Astrocyte (in vitro differentiated cells and primary cell): ENCODE measurements around the gene MTCL3.
A peak's percentile ranks its signal among the peaks of the same experiment; 100 is the strongest.

Experiments used
- DNase-seq: peaks from one replicate; pipeline ENCODE4 v3.0.0-alpha.2; 2010; ENCODE audit warnings: low read depth
- FAIRE-seq: peaks from 2 replicates; lab custom pipeline; 2011; peaks lifted over from hg19 to GRCh38; lab: Jason Lieb, UNC
- H2AFZ ChIP-seq: 2 replicates; pipeline ENCODE4 v1.6.0; 2012; ENCODE audit warnings: low read depth, low read length, inconsistent platforms
- H3K27ac ChIP-seq: 2 replicates; pipeline ENCODE4 v1.5.1; 2011; ENCODE audit warnings: low read depth, low read length, inconsistent platforms
- H3K27me3 ChIP-seq: 2 replicates; pipeline ENCODE4 v1.6.0; 2011; ENCODE audit warnings: low read length, inconsistent platforms; ENCODE audit not compliant: insufficient read depth
- H3K36me3 ChIP-seq: 2 replicates; pipeline ENCODE4 v1.5.1; 2011; ENCODE audit warnings: low read length, inconsistent platforms; ENCODE audit not compliant: insufficient read depth
- H3K4me1 ChIP-seq: 2 replicates; pipeline ENCODE4 v1.5.1; 2011; ENCODE audit warnings: low read length, inconsistent platforms; ENCODE audit not compliant: insufficient read depth
- H3K4me2 ChIP-seq: 2 replicates; pipeline ENCODE4 v1.6.0; 2012; ENCODE audit warnings: low read length, inconsistent platforms
- H3K4me3 ChIP-seq: 2 replicates; pipeline ENCODE4 v1.5.1; 2011; ENCODE audit warnings: low read depth, mild to moderate bottlenecking, low read length, inconsistent platforms; ENCODE audit not compliant: insufficient read depth
- H3K79me2 ChIP-seq: 2 replicates; pipeline ENCODE4 v1.6.0; 2012; ENCODE audit warnings: mild to moderate bottlenecking, low read length, inconsistent platforms; ENCODE audit not compliant: insufficient read depth
- H3K9ac ChIP-seq: 2 replicates; pipeline ENCODE4 v1.6.0; 2012; ENCODE audit warnings: mild to moderate bottlenecking, low read length, inconsistent platforms
- H3K9me3 ChIP-seq: 2 replicates; pipeline ENCODE4 v1.5.1; 2012; ENCODE audit warnings: low read depth, mild to moderate bottlenecking, low read length, inconsistent platforms; ENCODE audit not compliant: insufficient read depth
- H4K20me1 ChIP-seq: 2 replicates; pipeline ENCODE4 v1.6.0; 2012; ENCODE audit warnings: low read length, inconsistent platforms; ENCODE audit not compliant: insufficient read depth
- H3K27ac Mint-ChIP-seq: one replicate; pipeline ENCODE4 v1.8.0; 2021; ENCODE audit warnings: mild to moderate bottlenecking, mixed read lengths; ENCODE audit not compliant: unreplicated experiment
- H3K27me3 Mint-ChIP-seq: one replicate; pipeline ENCODE4 v1.8.0; 2021; ENCODE audit warnings: low read depth, mixed read lengths; ENCODE audit not compliant: unreplicated experiment
- H3K36me3 Mint-ChIP-seq: one replicate; pipeline ENCODE4 v1.8.0; 2021; ENCODE audit warnings: low read depth, mixed read lengths; ENCODE audit not compliant: unreplicated experiment
- H3K4me1 Mint-ChIP-seq: one replicate; pipeline ENCODE4 v1.8.0; 2021; ENCODE audit warnings: low read depth, mixed read lengths; ENCODE audit not compliant: unreplicated experiment
- H3K4me3 Mint-ChIP-seq: one replicate; pipeline ENCODE4 v1.8.0; 2021; ENCODE audit warnings: mild to moderate bottlenecking, moderate library complexity, mixed read lengths; ENCODE audit not compliant: unreplicated experiment
- H3K9me3 Mint-ChIP-seq: one replicate; pipeline ENCODE4 v1.8.0; 2021; ENCODE audit warnings: mild to moderate bottlenecking, mixed read lengths; ENCODE audit not compliant: unreplicated experiment
- EZH2 ChIP-seq: IDR thresholded peaks from 2 replicates; pipeline ENCODE4 v1.6.1; 2012; ENCODE audit warnings: mild to moderate bottlenecking, low read length, inconsistent platforms; ENCODE audit not compliant: insufficient read depth
- TF ChIP-seq, protein P1 (sequence below): IDR thresholded peaks from 2 replicates; pipeline ENCODE4 v1.5.1; 2011; ENCODE audit warnings: low read depth, mild to moderate bottlenecking, inconsistent platforms, low read length, moderate library complexity; ENCODE audit not compliant: insufficient read depth

Gene MTCL3

DNA sequence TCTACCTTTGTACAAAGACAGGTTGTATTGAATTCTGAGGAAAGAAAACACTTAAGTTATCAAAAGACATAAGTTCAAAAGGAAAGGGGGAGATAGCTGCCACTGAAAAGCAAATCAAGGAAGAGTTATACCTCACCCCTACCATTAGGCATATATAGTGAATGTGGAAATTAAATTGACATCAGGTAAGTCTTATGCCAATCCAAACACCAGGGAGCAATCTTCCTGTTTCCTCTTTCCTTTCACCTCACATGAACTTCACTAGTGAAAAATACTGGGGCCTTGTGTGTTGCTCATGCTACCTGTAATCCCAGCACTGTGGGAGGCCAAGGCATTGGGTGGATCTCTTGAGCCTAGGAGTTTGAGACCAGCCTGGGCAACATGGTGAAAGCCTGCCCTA is 47.0 kb upstream of the MTCL3 start:
- Histone ChIP-seq H3K36me3 (no peaks in the 10 kb centered on the region), H3K9me3 (no peaks in the 10 kb centered on the region), H2AFZ (no peak overlapping the region), H3K27me3 (no peaks in the 10 kb centered on the region), H3K9ac (no peak overlapping the region), H3K4me2 (no peak overlapping the region), H3K27ac (no peak overlapping the region), H3K4me3 (no peak overlapping the region), H3K79me2 (no peaks in the 10 kb centered on the region), H4K20me1 (no peaks in the 10 kb centered on the region), H3K4me1 (no peaks in the 10 kb centered on the region)
- Mint-ChIP-seq H3K36me3 (no peaks in the 10 kb centered on the region), H3K9me3 (no peaks in the 10 kb centered on the region), H3K4me3 (no peak overlapping the region), H3K27ac (peak overlapping the region; percentile 30), H3K4me1 (peaks cover 14% of the 10 kb centered on the region), H3K27me3 (no peaks in the 10 kb centered on the region)
- DNase-seq (no peak), FAIRE-seq (no peak)
- TF ChIP-seq, protein P1, sequence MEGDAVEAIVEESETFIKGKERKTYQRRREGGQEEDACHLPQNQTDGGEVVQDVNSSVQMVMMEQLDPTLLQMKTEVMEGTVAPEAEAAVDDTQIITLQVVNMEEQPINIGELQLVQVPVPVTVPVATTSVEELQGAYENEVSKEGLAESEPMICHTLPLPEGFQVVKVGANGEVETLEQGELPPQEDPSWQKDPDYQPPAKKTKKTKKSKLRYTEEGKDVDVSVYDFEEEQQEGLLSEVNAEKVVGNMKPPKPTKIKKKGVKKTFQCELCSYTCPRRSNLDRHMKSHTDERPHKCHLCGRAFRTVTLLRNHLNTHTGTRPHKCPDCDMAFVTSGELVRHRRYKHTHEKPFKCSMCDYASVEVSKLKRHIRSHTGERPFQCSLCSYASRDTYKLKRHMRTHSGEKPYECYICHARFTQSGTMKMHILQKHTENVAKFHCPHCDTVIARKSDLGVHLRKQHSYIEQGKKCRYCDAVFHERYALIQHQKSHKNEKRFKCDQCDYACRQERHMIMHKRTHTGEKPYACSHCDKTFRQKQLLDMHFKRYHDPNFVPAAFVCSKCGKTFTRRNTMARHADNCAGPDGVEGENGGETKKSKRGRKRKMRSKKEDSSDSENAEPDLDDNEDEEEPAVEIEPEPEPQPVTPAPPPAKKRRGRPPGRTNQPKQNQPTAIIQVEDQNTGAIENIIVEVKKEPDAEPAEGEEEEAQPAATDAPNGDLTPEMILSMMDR, result no peak
- TF ChIP-seq EZH2, result no peak

DNA sequence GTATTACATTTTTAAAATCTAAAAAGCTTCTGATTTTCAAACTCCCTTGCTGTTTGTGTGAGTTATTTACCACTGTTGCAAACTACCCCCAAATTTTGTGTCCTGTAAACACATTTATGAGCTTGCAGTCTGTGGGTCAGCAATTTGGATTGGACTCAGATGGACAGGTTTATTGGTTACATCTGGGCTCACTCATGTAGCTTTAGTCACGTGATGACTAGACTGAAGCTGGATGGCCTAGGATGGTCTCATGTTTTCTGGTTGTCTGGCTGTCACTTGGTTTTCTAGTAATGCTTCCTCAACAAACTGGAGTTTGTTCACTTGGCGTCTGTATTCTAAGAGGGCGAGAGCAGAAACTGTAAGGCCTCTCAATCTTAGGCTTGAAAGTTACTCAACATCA is 45.6 kb upstream of the MTCL3 start:
- no peak for TF ChIP-seq EZH2
- TF ChIP-seq, protein P1, result no peak
- no peaks in the 10 kb centered on the region for H3K36me3 Mint-ChIP-seq
- H3K4me3 Mint-ChIP-seq, result no peak overlapping the region
- no peaks in the 10 kb centered on the region for H3K9me3 Mint-ChIP-seq
- no peak overlapping the region for H3K9ac ChIP-seq
- FAIRE-seq (no peak), DNase-seq (no peak)
- no peak overlapping the region for H2AFZ ChIP-seq
- no peak overlapping the region for H3K4me3 ChIP-seq
- no peak overlapping the region for H3K27ac ChIP-seq
- no peaks in the 10 kb centered on the region for H3K9me3 ChIP-seq
- H3K4me1 Mint-ChIP-seq, result peaks cover 8% of the 10 kb centered on the region
- H3K79me2 ChIP-seq, result no peaks in the 10 kb centered on the region
- H3K4me1 ChIP-seq, result no peaks in the 10 kb centered on the region
- H3K36me3 ChIP-seq, result no peaks in the 10 kb centered on the region
- H3K27me3 ChIP-seq, result no peaks in the 10 kb centered on the region
- H3K27ac Mint-ChIP-seq, result no peak overlapping the region
- no peaks in the 10 kb centered on the region for H4K20me1 ChIP-seq
- H3K27me3 Mint-ChIP-seq, result no peaks in the 10 kb centered on the region
- H3K4me2 ChIP-seq, result no peak overlapping the region

DNA sequence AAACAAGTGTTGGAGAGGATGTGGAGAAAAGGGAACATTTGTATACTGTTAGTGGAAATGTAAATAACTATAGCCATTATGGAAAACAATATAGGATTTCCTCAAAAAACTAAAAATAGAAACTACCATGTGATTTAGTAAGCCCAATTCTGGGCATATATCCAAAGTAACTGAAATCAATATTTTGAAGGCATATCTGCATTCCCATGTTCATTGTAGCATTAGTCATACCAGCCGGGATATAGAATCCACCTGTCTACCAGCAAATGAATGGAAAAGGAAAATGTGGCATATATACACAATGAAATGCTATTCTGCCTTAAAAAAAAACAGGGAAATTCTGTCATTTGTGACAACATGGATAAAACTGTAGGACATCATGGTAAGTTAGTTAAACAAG is 42.5 kb upstream of the MTCL3 start:
- H3K27ac Mint-ChIP-seq, result no peak overlapping the region
- FAIRE-seq, result no peak
- no peak overlapping the region for H3K9ac ChIP-seq

More for the DNA sequence above, 42.5 kb upstream of the MTCL3 start:
- H3K27ac ChIP-seq, result no peak overlapping the region
- peak; percentile 23 for DNase-seq
- Mint-ChIP-seq H3K4me1 (peaks cover 3% of the 10 kb centered on the region), H3K4me3 (no peak overlapping the region), H3K36me3 (no peaks in the 10 kb centered on the region), H3K9me3 (no peaks in the 10 kb centered on the region), H3K27me3 (no peaks in the 10 kb centered on the region)
- H4K20me1 ChIP-seq, result no peaks in the 10 kb centered on the region
- no peaks in the 10 kb centered on the region for H3K27me3 ChIP-seq
- H3K36me3 ChIP-seq, result no peaks in the 10 kb centered on the region
- TF ChIP-seq EZH2, result no peak
- TF ChIP-seq, protein P1, result no peak
- no peak overlapping the region for H3K4me2 ChIP-seq
- H3K4me1 ChIP-seq, result no peaks in the 10 kb centered on the region
- H3K9me3 ChIP-seq, result no peaks in the 10 kb centered on the region
- H3K79me2 ChIP-seq, result no peaks in the 10 kb centered on the region
- H2AFZ ChIP-seq, result no peak overlapping the region
- no peak overlapping the region for H3K4me3 ChIP-seq
